CD4-positive, alpha-beta memory T cell (primary cell): ENCODE results near the gene CTNNA2. TPM values are rescaled to one million over a fixed set of nuclear protein-coding genes. Genes with fewer than 3 reads are reported as not detected.

Experiments used
- CTCF ChIA-PET: fragments of 350-600 bp; sonication (Branson Sonifier 250); formaldehyde crosslinking; loops from one replicate; lab custom pipeline; 2021; ENCODE audit warnings: inconsistent platforms; ENCODE audit not compliant: partially characterized antibody; lab: Charles Lee
- POLR2A ChIA-PET: fragments of 350-600 bp; sonication (Branson Sonifier 250); formaldehyde crosslinking; loops from one replicate; lab custom pipeline; 2021; ENCODE audit not compliant: partially characterized antibody; lab: Charles Lee
- DNase-seq, 5 donors: peaks; one replicate each; pipeline versions ENCODE4 v3.0.0 to v3.0.0-alpha.2; 2020 to 2022; ENCODE audit warnings: mixed read lengths in 1 of 5
- H3K27ac ChIP-seq: one replicate; pipeline ENCODE4 v1.7.0; 2013; ENCODE audit warnings: low read depth, low read length
- H3K27me3 ChIP-seq: 2 replicates; pipeline ENCODE4 v1.7.0; 2013; ENCODE audit warnings: mild to moderate bottlenecking, low read length, moderate library complexity; ENCODE audit not compliant: insufficient read depth
- H3K36me3 ChIP-seq: 2 replicates; pipeline ENCODE4 v1.7.0; 2013; ENCODE audit warnings: mild to moderate bottlenecking, low read length, moderate library complexity; ENCODE audit not compliant: insufficient read depth
- H3K4me1 ChIP-seq: 2 replicates; pipeline ENCODE4 v1.7.0; 2013; ENCODE audit warnings: mild to moderate bottlenecking, low read length, moderate library complexity; ENCODE audit not compliant: insufficient read depth
- H3K4me3 ChIP-seq, 2 donors: one replicate each; pipeline ENCODE4 v1.7.0; 2013; ENCODE audit warnings: low read length in 2 of 2, mild to moderate bottlenecking in 1 of 2
- H3K9me3 ChIP-seq, 2 donors: one replicate each; pipeline ENCODE4 v1.7.0; 2013; ENCODE audit warnings: low read length in 2 of 2, control low read depth in 1 of 2; ENCODE audit not compliant: control insufficient read depth in 1 of 2
- H3K27ac Mint-ChIP-seq, 7 donors: one replicate each; pipeline ENCODE4 v1.8.0; 2020 to 2021; ENCODE audit warnings: mixed read lengths in 7 of 7, mild to moderate bottlenecking in 6 of 7, inconsistent platforms in 3 of 7, moderate library complexity in 3 of 7
- H3K27me3 Mint-ChIP-seq, 2 donors: one replicate each; pipeline ENCODE4 v1.8.0; 2020 to 2021; ENCODE audit warnings: mixed read lengths in 2 of 2
- H3K36me3 Mint-ChIP-seq, 2 donors: one replicate each; pipeline ENCODE4 v1.8.0; 2020 to 2021; ENCODE audit warnings: mixed read lengths in 2 of 2, inconsistent platforms in 1 of 2, mild to moderate bottlenecking in 1 of 2
- H3K4me1 Mint-ChIP-seq, 4 donors: one replicate each; pipeline ENCODE4 v1.8.0; 2020 to 2021; ENCODE audit warnings: mixed read lengths in 4 of 4, mild to moderate bottlenecking in 1 of 4
- H3K4me3 Mint-ChIP-seq, 8 donors: one replicate each; pipeline ENCODE4 v1.8.0; 2020 to 2021; ENCODE audit warnings: mixed read lengths in 8 of 8, mild to moderate bottlenecking in 7 of 8, moderate library complexity in 6 of 8, inconsistent platforms in 3 of 8
- H3K9me3 Mint-ChIP-seq, 8 donors: one replicate each; pipeline ENCODE4 v1.8.0; 2020 to 2021; ENCODE audit warnings: mixed read lengths in 8 of 8, mild to moderate bottlenecking in 5 of 8, inconsistent platforms in 3 of 8, moderate library complexity in 1 of 8
- intact Hi-C: fragments of 100-400 bp; cut with micrococcal nuclease; formaldehyde crosslinking; loops from one replicate; pipeline ENCODE4 v1.15.1; 2023
- polyA plus RNA-seq, 2 donors: library from polyadenylated mRNA; unstranded; fragments of 300-500 nt; fragmentation: Illumina TruSeq; gene quantifications; one replicate each; pipeline ENCODE4 v1.2.3, GENCODE V29; 2021
- total RNA-seq, 2 experiments: library from RNA; stranded (reverse); gene quantifications; one replicate each; pipeline ENCODE4 v1.2.3, GENCODE V29; 2021

Gene CTNNA2
- total and polyA plus RNA-seq, 4 experiments from 2014 or later = not detected

GRCh38 chr2:80303909-80304837 is 791.3 kb downstream of the CTNNA2 start, which contains the start of gene LRRTM1:
Gene LRRTM1, minus strand, starts transcription at chr2:80304752. Its CDS starts 933 bp downstream, at chr2:80303819.
- H3K9me3 ChIP-seq = no peaks in the 10 kb centered on the region
- Mint-ChIP-seq H3K36me3 (no peaks in the 10 kb centered on the region), H3K27me3 (peaks cover 11 to 18% of the 10 kb centered on the region in 2 donors), H3K27ac (no peak within 1 kb of the TSS), H3K4me3 (no peak within 1 kb of the TSS), H3K4me1 (no peaks in the 10 kb centered on the region), H3K9me3 (peaks cover 0 to 19% (median 10%) of the 10 kb centered on the region in 8 donors)
- H3K27me3 ChIP-seq = no peaks in the 10 kb centered on the region
- no peaks in the 10 kb centered on the region for H3K4me1 ChIP-seq
- no peak within 1 kb of the TSS for H3K4me3 ChIP-seq
- intact Hi-C loops = no loop called here
- ChIA-PET CTCF (no interaction called here), POLR2A (no interaction called here)
- no peaks in the 10 kb centered on the region for H3K36me3 ChIP-seq
- H3K27ac ChIP-seq = no peak within 1 kb of the TSS
- no peak for DNase-seq

DNA sequence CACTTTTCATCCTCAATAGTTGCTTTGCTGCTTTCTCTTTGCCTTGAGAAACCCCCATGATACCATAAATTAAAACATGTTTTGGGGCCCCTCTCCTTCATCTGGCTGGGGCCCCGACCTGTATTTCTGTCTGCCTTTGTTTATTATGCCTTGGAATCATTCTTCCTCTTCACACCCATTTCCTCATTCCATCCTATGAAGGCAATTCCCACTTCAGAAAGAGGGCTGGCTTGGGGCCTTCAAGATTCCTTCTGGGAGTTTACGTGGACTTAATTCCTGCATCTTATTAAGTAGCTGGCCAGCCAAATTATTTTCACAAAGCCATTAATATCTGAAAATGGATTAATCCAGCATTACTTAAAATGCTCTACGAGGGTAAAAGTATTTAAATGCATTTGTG is 798.5 kb downstream of the CTNNA2 start:
- H3K27me3 ChIP-seq = no peaks in the 10 kb centered on the region
- POLR2A ChIA-PET = no interaction called here
- Mint-ChIP-seq H3K4me3 (no peak overlapping the region), H3K9me3 (peaks cover 2 to 19% (median 6%) of the 10 kb centered on the region in 8 donors), H3K4me1 (no peaks in the 10 kb centered on the region), H3K36me3 (no peaks in the 10 kb centered on the region), H3K27ac (no peak overlapping the region), H3K27me3 (peaks cover 0 to 2% of the 10 kb centered on the region in 2 donors)
- intact Hi-C loops = no loop called here
- no peak for DNase-seq
- H3K27ac ChIP-seq = no peak overlapping the region
- no peaks in the 10 kb centered on the region for H3K36me3 ChIP-seq
- H3K4me3 ChIP-seq = no peak overlapping the region
- CTCF ChIA-PET = no interaction called here
- no peaks in the 10 kb centered on the region for H3K9me3 ChIP-seq
- H3K4me1 ChIP-seq = no peaks in the 10 kb centered on the region

- H3K4me3 ChIP-seq = no peak overlapping the region
- Mint-ChIP-seq H3K4me3 (no peak overlapping the region), H3K27ac (no peak overlapping the region), H3K9me3 (peaks cover 2 to 19% (median 8%) of the 10 kb centered on the region in 8 donors), H3K36me3 (no peaks in the 10 kb centered on the region), H3K4me1 (no peaks in the 10 kb centered on the region), H3K27me3 (no peaks in the 10 kb centered on the region)
- ChIA-PET POLR2A (no interaction called here), CTCF (no interaction called here)
- intact Hi-C loops = no loop called here
- no peaks in the 10 kb centered on the region for H3K36me3 ChIP-seq
- no peak overlapping the region for H3K27ac ChIP-seq
- no peak for DNase-seq
- no peaks in the 10 kb centered on the region for H3K27me3 ChIP-seq
- H3K4me1 ChIP-seq = no peaks in the 10 kb centered on the region
- H3K9me3 ChIP-seq = no peaks in the 10 kb centered on the region
Measured at GRCh38 chr2:80312282-80312839, 799.5 kb downstream of the CTNNA2 start.

DNA sequence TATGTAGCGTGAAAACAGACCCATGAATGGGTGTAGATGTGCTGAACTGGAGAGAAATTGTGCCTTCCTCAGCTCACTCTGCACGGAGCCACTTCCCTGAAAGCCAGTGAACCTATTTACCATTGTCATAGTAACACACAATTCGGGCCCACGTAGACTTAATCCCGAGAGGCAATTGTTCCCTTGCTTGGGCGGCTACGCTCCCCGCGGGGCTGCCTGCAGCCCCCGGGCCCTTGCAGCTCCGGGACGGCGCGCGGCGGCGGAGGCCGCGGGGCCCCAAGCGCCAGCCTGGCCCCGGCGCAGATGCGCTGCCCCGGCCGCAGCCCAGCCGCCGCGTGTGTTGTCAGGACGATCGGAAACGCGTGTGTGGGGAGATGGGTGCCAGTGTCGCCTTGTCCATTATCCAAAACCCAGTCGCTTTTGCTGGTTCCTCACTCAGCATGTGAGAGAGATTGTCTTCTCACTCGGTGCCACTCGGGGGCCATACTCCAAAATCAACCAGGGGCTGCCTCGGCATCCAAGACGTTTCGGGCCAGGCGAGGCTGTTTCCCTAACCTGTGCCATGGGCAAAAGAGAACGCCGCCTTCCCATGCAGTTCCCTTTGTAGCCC is 809.6 kb downstream of the CTNNA2 start:
- Histone ChIP-seq H3K4me1 (no peaks in the 10 kb centered on the region), H3K4me3 (no peak overlapping the region), H3K36me3 (no peaks in the 10 kb centered on the region), H3K27me3 (no peaks in the 10 kb centered on the region), H3K9me3 (no peaks in the 10 kb centered on the region), H3K27ac (no peak overlapping the region)
- Mint-ChIP-seq H3K4me1 (no peaks in the 10 kb centered on the region), H3K4me3 (no peak overlapping the region), H3K36me3 (no peaks in the 10 kb centered on the region), H3K27ac (no peak overlapping the region), H3K9me3 (peaks cover 0 to 8% (median 2%) of the 10 kb centered on the region in 8 donors), H3K27me3 (no peaks in the 10 kb centered on the region)
- ChIA-PET POLR2A (no interaction called here), CTCF (no interaction called here)
- intact Hi-C loops = no loop called here
- no peak for DNase-seq

DNA sequence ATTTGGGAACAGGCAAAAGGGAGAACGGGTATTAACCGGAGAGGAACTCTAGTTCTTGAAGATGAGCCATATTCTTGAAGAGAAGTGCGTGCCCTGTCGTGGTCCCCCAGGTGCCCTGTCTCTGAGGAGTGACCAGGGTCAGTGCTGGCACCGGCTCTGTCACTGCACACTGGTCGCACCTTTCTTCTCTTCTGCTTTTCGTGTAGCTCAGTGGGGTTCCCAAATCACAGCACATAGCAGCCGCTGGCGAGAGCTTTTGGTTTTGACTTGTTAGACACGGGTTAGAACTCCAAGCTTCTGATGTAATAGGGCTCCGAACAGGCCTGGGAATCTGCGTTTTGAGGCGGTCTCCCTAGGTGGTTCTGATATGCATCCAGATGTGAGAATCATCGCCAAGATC is 810.1 kb downstream of the CTNNA2 start:
- POLR2A ChIA-PET = no interaction called here
- Histone ChIP-seq H3K36me3 (no peaks in the 10 kb centered on the region), H3K27me3 (no peaks in the 10 kb centered on the region), H3K27ac (no peak overlapping the region), H3K4me3 (no peak overlapping the region), H3K4me1 (no peaks in the 10 kb centered on the region), H3K9me3 (no peaks in the 10 kb centered on the region)
- Mint-ChIP-seq H3K9me3 (peaks cover 0 to 4% (median under 1%) of the 10 kb centered on the region in 8 donors), H3K27me3 (no peaks in the 10 kb centered on the region), H3K4me3 (no peak overlapping the region), H3K4me1 (no peaks in the 10 kb centered on the region), H3K36me3 (no peaks in the 10 kb centered on the region), H3K27ac (no peak overlapping the region)
- CTCF ChIA-PET = no interaction called here
- DNase-seq = no peak
- intact Hi-C loops = no loop called here

DNA sequence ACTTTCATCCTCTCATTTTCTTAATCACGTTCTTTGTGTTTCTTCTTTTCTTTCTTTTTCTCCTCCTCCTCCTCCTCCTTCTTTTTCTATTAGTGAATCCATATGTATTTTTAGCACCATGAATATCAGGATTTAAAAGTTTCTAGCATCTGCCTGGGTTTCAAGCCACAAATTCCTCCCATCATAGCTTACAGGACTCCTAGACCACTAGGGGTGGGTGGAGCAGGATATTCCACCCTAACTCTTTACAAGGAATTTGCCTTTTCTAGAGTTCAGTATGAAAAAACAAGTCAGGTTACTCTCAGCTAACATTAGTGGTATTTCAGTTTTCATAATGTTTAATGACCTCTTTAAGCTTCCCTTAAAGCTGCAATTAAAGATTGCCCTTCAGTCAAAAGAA is 810.8 kb downstream of the CTNNA2 start:
- Mint-ChIP-seq H3K27me3 (no peaks in the 10 kb centered on the region), H3K36me3 (no peaks in the 10 kb centered on the region), H3K9me3 (peaks cover 0 to 7% (median 3%) of the 10 kb centered on the region in 8 donors), H3K27ac (no peak overlapping the region), H3K4me1 (no peaks in the 10 kb centered on the region), H3K4me3 (no peak overlapping the region)
- intact Hi-C loops = no loop called here
- Histone ChIP-seq H3K4me3 (no peak overlapping the region), H3K27ac (no peak overlapping the region), H3K4me1 (no peaks in the 10 kb centered on the region), H3K9me3 (no peaks in the 10 kb centered on the region), H3K27me3 (no peaks in the 10 kb centered on the region), H3K36me3 (no peaks in the 10 kb centered on the region)
- CTCF ChIA-PET = no interaction called here
- POLR2A ChIA-PET = no interaction called here
- no peak for DNase-seq

DNA sequence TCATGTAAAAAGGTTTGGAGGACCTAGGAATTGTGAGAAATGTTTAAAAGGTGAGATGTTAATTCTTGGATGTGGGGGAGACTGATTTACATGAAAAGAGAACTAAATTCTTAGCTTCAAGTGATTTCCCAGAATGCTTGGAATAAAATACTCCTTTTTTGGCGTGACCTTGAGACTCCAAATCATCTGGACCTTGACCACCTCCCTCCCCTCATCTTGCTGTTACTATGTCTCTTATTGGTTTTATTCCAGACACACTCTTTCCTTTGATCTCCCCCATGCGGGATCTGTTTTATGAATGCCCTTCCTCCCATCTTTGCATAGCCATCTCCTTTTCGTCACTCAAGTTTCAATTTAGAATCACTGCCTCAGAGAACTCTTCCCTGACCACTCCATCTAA is 811.7 kb downstream of the CTNNA2 start:
- Histone ChIP-seq H3K4me3 (no peak overlapping the region), H3K4me1 (no peaks in the 10 kb centered on the region), H3K36me3 (no peaks in the 10 kb centered on the region), H3K27me3 (no peaks in the 10 kb centered on the region), H3K9me3 (no peaks in the 10 kb centered on the region), H3K27ac (no peak overlapping the region)
- no peak overlapping the region for H3K4me3 Mint-ChIP-seq
- H3K27me3 Mint-ChIP-seq = no peaks in the 10 kb centered on the region
- intact Hi-C loops = no loop called here
- peaks cover 0 to 10% (median 3%) of the 10 kb centered on the region in 8 donors for H3K9me3 Mint-ChIP-seq
- no peaks in the 10 kb centered on the region for H3K36me3 Mint-ChIP-seq
- ChIA-PET CTCF (no interaction called here), POLR2A (no interaction called here)
- no peaks in the 10 kb centered on the region for H3K4me1 Mint-ChIP-seq
- DNase-seq = no peak
- no peak overlapping the region for H3K27ac Mint-ChIP-seq
